Sciatic nerve (tissue), 2 donors: ENCODE measurements around the gene HOXB4. TPM values are rescaled to one million over a fixed set of nuclear protein-coding genes. Genes with fewer than 3 reads are reported as not detected.

Source experiments
- ATAC-seq: fragments of 200-7000 bp; cut with Tn5 transposase; one replicate; pipeline ENCODE4 v1.9.1; 2020; ENCODE audit warnings: mild to moderate bottlenecking, moderate library complexity
- DNase-seq: peaks from one replicate; pipeline ENCODE4 v3.0.0-alpha.2; 2020; ENCODE audit warnings: low spot score
- intact Hi-C: fragments of 100-400 bp; cut with DNase I; formaldehyde crosslinking; loops from one replicate; pipeline ENCODE4 v1.14.2; 2022
- total RNA-seq: library from RNA; stranded (reverse); fragmentation: NEBNext Ultra II Directional; extraction: Animal tissue kit (Norgen Biotek cat#: 25700); gene quantifications from one replicate; pipeline ENCODE4 v1.2.1, GENCODE V29; 2021
- donor health status: DM: no; HTN: no; CAD: no.
- donor health status: DM: no; HTN: no; CAD: no.

HOXB4 gene
- total RNA-seq, 1 donor from 2014 or later, result 8.8 TPM

DNA sequence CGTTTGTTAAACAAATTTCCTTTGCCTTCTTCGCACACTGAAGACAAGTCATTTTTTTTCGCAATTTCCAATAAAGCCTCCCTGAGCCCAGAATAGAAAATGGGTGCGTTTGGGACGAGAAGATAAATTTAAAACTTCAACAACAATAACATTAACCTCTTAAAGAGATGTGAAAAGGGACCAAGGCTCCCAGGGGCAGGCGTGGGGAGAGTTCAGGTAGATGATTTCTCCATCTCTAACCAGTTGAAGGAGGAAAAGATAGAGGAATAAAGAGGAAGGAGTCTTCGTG lies 1.3 kb upstream of the HOXB4 start:
- DNase-seq (no peak), ATAC-seq (no peak)
- intact Hi-C loops, result no loop called here

DNA sequence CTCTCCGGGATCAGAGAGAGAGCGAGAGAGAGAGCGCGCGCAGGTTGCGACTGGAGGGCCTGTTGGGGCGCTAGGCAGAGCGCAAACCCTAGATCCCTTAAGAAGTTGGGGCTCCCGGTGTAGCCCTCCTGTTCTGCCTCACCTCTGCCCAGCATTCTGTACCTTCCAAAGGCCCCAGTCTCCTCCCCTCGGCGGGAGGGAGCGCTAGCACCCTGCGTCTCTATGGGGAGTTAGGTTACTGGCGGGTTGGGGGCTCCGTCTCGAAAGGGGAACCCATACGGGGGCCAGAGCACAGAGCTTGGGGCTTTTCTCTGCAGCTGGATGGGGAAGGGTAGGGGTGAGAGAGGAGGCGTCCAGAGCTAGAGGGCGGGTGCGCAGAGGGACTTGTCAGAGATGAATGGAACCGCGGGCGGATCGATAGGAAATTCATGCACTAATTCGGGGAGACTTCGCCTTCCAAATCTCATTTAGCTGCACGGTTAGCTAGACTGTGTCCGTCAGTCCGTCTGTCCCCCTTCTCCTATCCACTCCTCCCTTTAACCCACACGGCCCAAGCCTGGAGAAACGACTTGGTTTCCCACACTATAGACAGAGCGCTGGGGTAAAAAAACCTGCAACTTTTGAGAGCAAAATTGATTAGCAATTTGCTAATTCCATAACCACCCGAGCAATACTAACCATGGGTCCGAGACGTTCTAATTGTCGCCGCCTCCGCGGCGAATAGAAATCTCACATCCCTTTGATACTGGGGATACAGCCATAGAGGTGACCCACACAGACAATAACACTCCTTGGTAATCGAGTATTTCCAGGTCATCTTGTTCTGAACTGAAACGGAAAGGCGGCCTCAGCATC lies 693 bp upstream of the HOXB4 start:
- ATAC-seq, result peak; percentile 45
- intact Hi-C loops, result no loop called here

DNA sequence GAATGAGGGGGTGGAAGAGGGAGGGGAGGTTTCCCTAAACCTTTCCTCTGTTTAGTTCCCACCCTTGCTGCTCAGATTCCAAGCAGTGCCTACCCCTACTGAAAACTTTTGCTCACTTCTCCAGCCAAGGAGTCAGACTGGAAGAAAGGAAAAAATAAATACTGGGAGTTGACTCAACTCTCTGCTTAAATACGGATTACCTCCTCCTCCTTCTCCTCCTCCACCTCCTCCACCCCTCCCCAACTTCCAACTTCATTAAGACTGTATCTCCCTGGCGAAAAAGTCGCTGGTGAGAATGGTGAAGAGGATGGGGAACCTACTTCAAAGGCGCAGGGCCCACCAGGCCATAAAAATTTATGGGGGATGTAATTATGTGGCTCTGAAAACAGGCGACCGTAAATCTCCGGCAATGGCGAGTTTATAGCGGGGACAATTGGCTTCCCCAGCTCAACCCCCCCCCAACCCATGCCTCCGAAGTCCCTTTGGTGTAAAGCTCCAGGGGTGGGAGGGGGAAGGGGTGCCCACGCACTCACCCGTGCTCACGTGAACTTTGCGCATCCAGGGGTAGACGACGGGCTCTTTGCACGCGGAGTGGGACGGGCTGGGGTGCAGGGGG lies 712 bp downstream of the HOXB4 start:
- intact Hi-C loops, result loop anchor here (2.0 kb wide), 1 partner anchor 23 kb away; no protein-coding TSS in a partner anchor
- ATAC-seq (no peak), DNase-seq (no peak)

More for the DNA sequence above, 693 bp upstream of the HOXB4 start:
- no peak for DNase-seq

DNA sequence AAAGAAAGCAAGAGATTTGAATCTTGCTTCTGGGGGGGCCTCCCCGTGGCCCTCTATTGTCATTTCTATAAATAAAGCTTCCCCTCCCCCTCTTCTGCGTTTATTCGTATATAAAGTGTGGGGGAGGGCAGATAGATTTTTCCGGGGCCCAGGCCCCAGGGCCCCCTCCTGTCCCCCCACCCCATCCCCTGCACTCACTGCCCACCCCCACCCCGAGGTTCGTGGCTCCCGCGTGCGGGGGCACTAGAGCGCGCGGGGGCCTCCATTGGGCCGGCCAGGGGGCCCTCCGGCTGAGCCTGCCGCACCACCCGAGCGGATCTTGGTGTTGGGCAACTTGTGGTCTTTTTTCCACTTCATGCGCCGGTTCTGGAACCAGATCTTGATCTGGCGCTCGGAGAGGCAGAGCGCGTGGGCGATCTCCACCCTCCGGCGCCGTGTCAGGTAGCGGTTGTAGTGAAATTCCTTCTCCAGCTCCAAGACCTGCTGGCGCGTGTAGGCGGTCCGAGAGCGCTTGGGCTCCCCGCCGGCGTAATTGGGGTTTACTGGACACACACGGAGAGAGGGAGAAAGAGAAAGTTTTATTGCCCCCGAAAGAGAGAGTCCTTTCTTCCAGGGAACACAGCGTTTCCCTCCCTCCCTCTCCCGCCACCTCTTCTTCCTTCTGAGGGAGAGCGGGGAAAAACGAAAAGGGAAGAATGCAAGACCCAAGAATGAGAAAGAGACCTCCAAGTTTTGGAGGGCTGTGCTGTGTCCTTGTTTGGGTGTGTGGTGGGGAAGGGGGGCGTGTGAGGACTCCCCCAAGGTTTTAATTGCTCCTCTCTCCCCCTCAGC lies 1.5 kb downstream of the HOXB4 start:
- ATAC-seq, result peak; percentile 18
- intact Hi-C loops, result loop anchor here (2.0 kb wide), 1 partner anchor 22 kb away; no protein-coding TSS in a partner anchor
- DNase-seq, result no peak

DNA sequence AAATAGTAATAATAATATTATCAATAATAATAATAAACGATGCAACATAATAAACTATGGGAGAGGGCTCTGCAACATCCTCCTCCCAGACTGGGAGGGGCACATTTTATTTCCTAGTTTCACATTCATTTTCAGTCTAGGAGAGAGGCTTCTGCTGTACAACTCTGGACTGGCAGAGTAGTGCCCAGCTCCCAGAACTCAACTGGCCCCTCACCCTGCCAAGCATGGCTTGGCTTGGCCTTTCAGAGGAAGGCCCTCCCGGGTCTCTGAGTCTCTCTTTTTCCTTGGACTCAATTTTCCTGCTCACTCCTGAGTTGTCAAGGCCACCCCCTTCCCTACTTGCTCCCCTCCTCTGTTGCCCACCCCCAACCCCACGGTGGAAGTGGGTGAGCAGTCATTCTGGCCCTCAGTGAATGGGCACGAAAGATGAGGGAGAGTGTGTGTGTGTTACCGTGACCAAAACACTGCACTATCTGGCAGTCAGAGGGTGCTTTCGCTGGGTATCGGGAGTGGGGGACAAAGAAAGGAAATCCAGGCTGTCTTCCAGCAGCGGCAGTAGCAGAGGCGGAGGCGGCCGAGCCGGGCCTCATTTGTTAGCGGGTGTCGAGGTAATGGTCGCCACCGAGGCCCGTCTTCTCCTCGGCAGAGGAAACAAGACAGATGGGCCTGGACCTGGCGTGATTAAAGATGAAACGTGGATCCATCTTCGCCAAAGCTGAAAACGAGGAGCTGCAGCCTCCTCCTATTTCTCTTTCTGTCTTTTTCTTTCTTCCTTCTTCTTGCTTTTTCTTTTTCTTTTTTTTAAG lies 2.3 kb downstream of the HOXB4 start:
- intact Hi-C loops, result loop anchor here (2.0 kb wide), 1 partner anchor 21 kb away; no protein-coding TSS in a partner anchor
- DNase-seq (no peak), ATAC-seq (no peak)

DNA sequence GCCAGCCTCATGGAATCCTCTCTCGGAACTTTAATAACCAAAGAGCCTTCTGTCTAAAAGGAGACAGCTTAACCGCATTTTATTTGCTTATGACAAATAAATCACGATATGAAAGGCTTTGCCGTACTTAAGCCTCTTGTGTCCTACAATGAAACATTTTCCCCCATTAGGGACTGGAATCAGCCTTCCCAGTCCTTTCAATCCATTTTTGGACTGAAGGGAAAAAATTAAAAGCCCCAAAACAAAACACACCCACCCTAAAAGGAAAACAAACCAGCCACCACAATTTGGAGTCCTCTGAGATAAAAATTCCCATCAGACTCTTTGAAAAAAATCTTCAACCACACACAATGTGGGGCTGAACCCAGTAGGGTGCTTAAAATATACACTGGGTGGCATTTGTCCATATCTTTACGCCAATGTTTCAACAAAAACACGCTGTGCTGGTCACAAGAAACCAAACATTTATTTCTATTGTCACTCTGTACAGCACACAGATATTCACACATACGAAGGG lies 3.0 kb downstream of the HOXB4 start:
- DNase-seq (no peak), ATAC-seq (no peak)
- intact Hi-C loops, result no loop called here

DNA sequence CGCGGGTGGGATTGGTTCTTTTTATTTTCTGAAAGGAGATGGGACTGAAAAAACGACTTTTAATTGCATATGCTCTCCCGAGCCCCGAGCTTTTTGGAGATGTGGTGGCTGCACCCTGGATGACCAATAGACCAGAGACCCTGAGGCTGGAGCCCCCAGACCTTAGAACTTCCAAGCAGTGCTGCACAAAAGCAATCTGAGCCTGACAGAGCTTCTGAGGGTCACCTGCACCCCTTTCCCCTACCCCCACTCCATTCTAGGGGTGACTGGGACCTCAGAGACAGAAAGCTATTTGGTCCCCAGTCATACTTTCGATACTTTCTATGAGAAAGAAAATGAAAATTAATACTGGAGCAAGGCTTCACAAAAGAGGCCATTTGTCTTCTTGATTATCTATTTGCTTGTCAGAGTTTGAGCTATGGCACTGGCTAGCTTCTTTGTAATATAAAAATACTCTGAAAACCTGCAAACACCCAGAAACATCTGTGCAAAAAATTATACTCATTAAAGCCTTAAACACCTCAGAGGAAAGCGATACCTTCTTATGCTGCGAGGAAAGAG lies 3.6 kb downstream of the HOXB4 start:
- ATAC-seq (no peak), DNase-seq (no peak)
- intact Hi-C loops, result no loop called here

DNA sequence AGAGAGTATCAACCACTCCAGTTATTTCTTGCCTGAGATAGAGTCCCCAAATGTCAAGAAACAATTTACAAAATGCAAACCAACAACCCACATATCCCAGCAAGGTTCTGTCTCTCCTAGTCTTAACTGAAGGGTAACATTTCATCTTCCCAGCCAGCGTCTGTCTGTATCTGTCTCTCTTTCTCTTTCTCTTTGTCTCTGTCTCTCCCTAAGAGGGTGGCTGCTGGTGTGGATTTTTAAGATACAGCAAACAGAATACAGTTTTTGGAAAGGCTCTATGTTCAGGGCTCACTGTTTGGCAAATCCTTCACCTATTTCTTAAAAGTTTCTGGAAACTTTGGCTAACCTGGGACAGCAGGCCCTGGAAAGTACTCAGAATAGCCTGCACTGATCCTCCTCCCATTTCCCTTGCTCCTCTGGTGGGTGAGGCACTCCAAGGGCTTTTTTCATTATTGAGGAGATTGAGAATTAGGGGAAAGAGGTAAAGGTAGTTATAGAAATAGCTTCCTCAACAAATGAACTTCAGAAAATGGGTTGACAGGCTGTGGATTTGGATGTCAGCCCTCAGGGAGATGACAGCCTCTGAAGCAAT lies 6.2 kb downstream of the HOXB4 start:
- DNase-seq (no peak), ATAC-seq (no peak)
- intact Hi-C loops, result no loop called here

DNA sequence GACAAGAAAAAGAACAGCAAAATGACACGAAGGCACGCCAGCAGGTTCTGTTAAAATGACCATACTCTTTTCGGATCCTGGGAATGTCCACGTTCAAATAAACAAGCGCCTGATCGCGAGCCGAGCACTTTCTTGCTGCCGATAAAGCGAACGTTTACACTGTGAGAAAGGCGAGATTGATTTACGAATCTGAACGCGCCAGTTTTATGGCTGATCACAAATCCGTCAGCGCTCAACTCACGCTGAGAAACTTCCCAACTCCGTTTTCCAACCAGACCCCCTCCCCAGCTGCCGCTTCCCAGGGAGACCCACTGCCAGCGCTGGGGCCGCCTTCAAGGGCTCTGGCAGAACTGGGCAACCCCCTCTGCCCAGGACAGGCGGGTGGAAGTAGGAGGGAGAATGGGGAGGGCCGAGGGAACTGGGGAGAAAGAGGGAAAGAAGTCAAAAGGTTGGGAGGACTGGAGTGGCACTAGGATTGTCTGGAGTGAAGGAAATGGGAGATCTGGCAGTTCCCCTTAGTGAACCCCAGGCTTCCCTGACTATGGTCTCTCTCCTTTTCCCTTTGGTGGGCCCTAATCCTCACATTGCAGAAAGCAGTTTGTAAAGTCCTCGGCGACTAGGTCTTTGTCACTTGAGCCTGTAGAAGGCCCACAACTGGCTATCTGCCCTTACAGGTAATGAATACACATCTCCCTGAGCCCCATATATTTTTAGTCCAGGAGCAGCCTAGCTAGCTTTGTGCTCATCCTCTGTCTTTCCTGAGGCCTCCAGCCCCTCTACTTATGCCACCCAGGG lies 6.9 kb downstream of the HOXB4 start:
- ATAC-seq (no peak), DNase-seq (no peak)
- intact Hi-C loops, result no loop called here

DNA sequence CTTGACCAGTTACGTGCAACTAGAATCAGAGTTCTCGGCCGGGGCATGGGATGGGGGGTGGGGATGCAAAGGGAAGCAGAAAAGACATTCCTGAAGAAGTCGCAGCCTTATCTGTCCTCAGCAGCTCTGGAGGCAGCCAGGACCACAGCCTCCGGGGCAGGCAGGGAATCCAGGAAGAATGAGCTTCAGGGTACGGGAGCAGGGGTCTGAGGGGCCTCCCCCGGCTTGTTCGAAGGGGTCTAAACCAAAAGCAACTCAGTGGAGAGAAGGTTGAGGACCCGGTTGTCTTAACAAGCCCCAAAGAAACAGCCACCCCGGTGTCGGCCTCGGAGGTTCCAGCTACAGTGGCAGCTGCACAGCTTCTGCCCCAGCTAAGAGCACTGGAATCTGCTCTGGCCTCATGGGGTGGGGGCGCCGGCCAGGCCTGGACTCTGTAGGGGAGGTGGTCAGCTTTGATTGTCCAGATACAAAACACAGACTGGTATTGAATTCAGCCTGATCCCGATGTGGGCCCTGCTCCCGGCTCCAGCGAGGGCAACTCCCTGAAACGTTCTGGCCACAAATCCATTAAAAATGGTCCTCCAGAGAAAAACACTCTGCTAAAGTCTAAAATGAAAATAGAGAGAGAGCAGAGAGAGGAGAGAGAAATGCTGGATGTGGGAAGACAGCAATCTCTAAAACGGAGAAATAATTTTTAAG lies 7.7 kb downstream of the HOXB4 start:
- ATAC-seq, result peak; percentile 34
- intact Hi-C loops, result no loop called here
- DNase-seq, result no peak

DNA sequence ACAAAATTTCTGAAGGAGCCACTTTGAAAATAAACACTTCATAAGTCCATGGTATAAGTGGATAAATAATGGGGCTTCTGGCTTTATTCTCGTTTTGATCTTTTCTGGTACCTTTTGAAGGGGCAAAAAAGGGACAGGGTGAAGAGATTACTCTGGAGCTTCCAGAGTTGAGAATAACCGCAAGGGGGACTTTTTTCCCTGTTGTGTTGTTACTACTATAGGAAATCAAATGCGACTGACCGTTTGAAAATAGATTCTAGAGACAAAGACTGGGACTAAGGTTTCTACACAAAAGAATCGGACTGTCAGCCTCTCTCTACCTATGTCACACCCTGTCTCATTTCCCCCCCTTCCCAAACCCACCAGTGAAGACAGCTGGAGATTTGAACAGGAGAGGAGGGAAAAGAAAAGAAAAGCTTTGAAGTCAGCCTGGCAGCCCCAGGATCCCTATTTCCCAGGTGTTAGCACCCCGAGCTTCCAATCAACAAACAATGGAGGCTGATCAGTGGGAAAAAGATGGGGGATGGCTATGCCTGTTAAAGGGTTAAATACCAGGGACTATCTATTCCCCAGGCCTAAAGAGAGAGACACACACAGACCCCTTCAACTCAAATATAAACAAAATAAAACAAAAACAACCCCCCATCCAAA lies 8.4 kb downstream of the HOXB4 start:
- intact Hi-C loops, result no loop called here
- DNase-seq (no peak), ATAC-seq (no peak)

DNA sequence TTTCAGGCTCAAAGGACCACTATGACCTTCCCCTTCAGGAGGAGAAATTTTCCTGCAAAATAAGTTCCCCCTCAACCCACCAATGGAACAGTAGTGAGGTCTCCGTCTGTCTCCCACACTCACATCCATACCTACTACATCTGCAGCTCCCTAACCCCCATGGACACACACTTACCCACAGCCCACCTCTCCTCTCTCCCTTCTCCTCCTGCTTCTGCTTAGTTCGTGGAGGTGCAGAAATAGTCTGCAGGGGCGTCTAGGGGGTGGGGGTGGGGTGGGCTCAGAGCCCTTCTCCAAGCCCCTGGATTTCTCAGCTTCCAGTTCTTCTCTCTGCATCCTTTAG lies 8.9 kb downstream of the HOXB4 start:
- intact Hi-C loops, result no loop called here
- no peak for ATAC-seq
- no peak for DNase-seq

DNA sequence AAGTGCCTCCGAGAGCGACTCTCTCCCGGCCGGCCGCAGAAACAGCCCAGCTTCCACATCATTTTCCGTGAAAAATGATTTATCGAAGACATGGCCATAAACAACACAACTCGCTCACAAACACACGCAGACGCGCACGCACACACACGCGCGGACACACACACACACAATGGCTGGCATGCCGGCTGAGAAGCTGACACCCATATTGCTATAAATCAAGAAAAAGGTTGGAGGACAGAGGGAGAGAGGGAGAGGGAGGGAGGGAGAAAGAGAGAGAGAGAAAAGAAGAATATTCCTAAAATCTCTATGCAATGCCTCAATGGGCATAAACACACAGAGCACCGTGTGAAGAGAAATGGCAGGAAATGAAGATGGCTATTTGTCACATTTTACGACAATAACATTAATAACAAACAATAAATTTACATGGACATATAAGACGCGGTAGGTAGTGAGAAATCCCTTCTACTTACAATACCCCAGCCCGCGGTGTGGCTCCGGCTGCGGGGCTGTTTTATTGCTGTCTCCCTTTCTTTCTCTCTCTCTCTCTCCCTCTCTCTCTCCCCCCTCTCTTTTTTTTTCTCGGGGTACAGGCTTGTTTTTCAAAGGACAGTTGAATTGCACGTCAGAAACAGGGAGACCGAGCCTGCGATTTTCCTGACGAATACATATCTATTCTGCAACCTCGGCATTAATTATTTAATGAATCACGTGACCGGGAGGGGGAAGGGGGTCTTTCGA lies 9.5 kb downstream of the HOXB4 start:
- intact Hi-C loops, result no loop called here
- no peak for ATAC-seq
- no peak for DNase-seq

DNA sequence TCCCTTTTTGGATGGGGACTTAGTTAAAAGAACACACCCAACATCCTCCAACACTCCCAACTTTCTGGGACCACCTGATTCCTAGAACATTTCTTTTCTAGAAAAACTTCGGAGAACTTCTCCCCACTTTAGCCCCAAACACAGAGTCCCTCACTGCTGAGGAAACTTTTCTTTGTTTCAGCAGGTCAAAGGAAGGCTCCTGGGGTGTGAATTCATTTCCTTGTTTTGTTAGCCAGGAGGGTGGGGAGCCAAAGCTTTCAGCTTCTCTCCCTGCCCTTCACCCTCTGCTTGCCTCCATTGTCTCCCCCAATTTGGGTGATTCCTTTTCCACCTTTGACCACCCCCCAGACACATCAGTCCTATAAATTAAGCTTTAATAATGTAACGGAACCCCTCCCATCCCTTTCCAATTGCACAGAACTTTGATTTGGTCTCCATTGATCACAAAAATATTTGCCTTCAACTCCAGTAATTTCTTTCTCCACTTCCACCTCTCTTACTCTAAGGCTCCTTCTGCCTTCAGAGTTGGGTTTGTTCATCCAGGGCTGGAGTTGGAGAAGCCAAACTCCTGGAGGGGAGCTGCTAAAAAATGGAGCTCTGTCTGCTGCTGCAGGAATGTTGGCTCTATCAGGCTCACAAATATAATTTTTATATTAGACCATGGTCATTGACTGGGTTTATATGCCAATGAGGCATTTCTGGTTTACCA lies 10.3 kb downstream of the HOXB4 start:
- ATAC-seq (no peak), DNase-seq (no peak)
- intact Hi-C loops, result no loop called here

DNA sequence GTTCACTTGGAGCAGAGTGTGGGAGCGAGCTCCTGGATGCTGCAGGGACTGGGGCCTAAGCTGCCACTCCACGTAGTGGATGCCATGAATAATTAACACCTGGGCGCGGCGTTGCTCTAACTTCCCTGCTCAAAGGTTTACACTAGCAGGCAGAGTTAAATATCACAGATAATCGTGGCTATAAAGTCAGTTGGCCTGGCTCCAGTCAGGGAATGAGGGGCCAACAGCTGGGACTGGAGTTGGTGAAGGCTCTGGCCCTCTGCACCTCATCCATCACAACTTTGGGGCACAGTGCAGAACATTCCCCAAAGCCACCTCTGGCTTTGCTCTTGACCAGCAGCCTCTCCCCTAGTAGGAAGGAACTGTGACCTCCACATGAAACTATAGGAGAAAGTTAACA lies 10.9 kb downstream of the HOXB4 start:
- intact Hi-C loops, result no loop called here
- ATAC-seq, result no peak
- no peak for DNase-seq
